Loucy (cell line): ENCODE results near the gene CYP1B1.

Source experiments
- EZH2phosphoT487 ChIP-seq: fragments of 200-600 bp; IDR thresholded peaks from 2 replicates; pipeline ENCODE4 v1.6.1; 2018; ENCODE audit warnings: antibody characterized with exemption, mild to moderate bottlenecking, moderate library complexity, borderline replicate concordance
- TF ChIP-seq, protein P1 (sequence below): fragments of 200-600 bp; sonication (generic); conservative IDR thresholded peaks from 2 replicates; pipeline ENCODE4 v1.5.1; 2014; ENCODE audit warnings: mild to moderate bottlenecking, antibody characterized with exemption, low read length

DNA sequence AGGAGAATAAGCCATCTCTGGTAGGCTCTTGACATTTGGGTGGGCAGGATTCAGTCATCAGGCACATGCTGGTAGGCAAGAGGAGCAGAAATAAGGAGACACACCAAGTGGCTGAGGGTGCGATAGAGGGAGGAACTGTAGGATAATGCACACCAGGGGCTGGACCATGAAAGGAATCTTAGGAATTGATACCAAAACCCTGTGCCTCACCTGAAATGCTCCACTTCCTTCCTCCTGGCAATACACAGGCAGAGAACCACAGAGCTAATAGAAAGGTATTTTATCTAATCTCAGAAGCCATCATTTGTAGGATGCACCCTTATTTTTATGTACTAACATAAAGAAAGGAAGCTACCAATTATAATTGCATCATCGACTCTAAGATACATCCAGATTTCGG lies 4.4 kb upstream of the CYP1B1 start:
- TF ChIP-seq, protein P1, sequence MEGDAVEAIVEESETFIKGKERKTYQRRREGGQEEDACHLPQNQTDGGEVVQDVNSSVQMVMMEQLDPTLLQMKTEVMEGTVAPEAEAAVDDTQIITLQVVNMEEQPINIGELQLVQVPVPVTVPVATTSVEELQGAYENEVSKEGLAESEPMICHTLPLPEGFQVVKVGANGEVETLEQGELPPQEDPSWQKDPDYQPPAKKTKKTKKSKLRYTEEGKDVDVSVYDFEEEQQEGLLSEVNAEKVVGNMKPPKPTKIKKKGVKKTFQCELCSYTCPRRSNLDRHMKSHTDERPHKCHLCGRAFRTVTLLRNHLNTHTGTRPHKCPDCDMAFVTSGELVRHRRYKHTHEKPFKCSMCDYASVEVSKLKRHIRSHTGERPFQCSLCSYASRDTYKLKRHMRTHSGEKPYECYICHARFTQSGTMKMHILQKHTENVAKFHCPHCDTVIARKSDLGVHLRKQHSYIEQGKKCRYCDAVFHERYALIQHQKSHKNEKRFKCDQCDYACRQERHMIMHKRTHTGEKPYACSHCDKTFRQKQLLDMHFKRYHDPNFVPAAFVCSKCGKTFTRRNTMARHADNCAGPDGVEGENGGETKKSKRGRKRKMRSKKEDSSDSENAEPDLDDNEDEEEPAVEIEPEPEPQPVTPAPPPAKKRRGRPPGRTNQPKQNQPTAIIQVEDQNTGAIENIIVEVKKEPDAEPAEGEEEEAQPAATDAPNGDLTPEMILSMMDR: no peak
- no peak for TF ChIP-seq EZH2phosphoT487
